ENCODE results near the gene KLF1.

The KLF1 gene

DNA sequence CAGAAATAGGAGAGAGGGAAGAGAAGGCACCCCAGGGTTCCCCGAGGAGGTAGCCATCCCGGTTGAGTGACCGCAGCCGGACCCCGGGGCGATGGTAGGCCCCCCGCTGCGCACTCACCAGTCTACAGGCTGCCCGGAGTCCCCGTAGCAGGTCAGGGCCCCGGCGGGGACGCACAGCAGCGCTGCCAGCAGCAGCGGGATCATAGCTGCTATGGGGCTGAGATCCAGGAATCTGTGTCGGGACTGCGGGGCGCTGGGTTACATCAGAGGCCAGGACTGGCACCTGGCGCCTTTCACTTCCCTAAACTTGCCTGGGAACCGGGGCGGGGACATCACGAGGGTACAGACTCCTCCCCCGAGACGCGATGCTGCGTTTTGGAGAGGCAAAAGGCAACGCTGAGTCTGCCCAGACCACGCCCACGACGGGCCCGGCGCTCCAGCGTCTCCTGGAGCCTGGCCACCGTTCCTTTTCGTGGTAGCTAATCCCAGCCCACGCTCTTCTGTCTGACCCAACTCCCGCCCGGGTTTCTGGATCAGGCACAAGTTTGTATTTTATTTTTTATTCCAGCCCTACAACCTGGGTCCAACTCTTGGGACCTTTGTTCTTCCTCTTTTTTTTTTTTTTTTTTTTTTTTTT is 5.7 kb downstream of the KLF1 start, which contains the start of gene DNASE2:
Gene DNASE2 (minus strand): TSS at position 278 of the 637 bp plus-strand sequence. CDS start 74 bp downstream, at position 204.
- Histone ChIP-seq H3K4me1 (ENCODE audit: control insufficient read depth in 1 of 2, insufficient read depth in 2 of 2, low read length in 2 of 2) (peaks cover 7 to 11% of the 10 kb centered on the region in 2 experiments), H3K4me3 (ENCODE audit: low read depth, low read length) (peak within 1 kb of the TSS; percentile 63), H2AFZ (ENCODE audit: insufficient read depth, low read length, poor library complexity) (peak within 1 kb of the TSS; percentile 86), H3K14ac (ENCODE audit: low read length) (peak within 1 kb of the TSS; percentile 90), H4K12ac (ENCODE audit: low read depth, low read length) (peak within 1 kb of the TSS; percentile 13), H3K27me3 (ENCODE audit: insufficient read depth, low read length) (peaks cover 10% of the 10 kb centered on the region), H3K9me3 (ENCODE audit: insufficient read depth, low read depth, low read length) (peaks cover 19% of the 10 kb centered on the region), H3K9ac (ENCODE audit: low read length) (peak within 1 kb of the TSS; percentile 59), H3K4me2 (ENCODE audit: low read length) (peak within 1 kb of the TSS; percentile 88), H3K79me1 (ENCODE audit: low read length) (peaks cover 4% of the 10 kb centered on the region), H2BK5ac (ENCODE audit: low read depth, low read length, poor library complexity) (peak within 1 kb of the TSS; percentile 43), H2BK120ac (ENCODE audit: insufficient read depth, low read length, poor library complexity) (peak within 1 kb of the TSS; percentile 44), H3K18ac (ENCODE audit: low read length) (peak within 1 kb of the TSS; percentile 90), H4K8ac (ENCODE audit: low read depth, low read length) (peak within 1 kb of the TSS; percentile 91), H3K79me2 (ENCODE audit: control insufficient read depth, insufficient read depth, low read length, poor library complexity) (peaks cover 5% of the 10 kb centered on the region), H2AK5ac (ENCODE audit: low read length) (no peak within 1 kb of the TSS), H3K23ac (ENCODE audit: low read length) (no peak within 1 kb of the TSS), H3K36me3 (ENCODE audit: control insufficient read depth in 1 of 2, insufficient read depth in 2 of 2, low read length in 2 of 2) (peaks cover 4 to 5% of the 10 kb centered on the region in 2 experiments), H2BK12ac (ENCODE audit: low read length) (no peak within 1 kb of the TSS), H4K91ac (ENCODE audit: low read depth, low read length) (peak within 1 kb of the TSS; percentile 80), H3K27ac (ENCODE audit: low read depth, low read length) (no peak within 1 kb of the TSS), H3K4ac (ENCODE audit: low read depth, low read length) (peak within 1 kb of the TSS; percentile 4)
- peak; percentile 94 to 96 for DNase-seq
- WGBS (ENCODE audit: extremely low coverage, insufficient coverage, insufficient read length) = no CpG with 5 or more reads among the region's 38 CpGs

- peak overlapping the region; percentile 4 for H3K4ac ChIP-seq (ENCODE audit: low read depth, low read length)
- peaks cover 19% of the 10 kb centered on the region for H3K9me3 ChIP-seq (ENCODE audit: insufficient read depth, low read depth, low read length)
- H2BK12ac ChIP-seq (ENCODE audit: low read length) = no peak overlapping the region
- H3K4me2 ChIP-seq (ENCODE audit: low read length) = peak overlapping the region; percentile 88
- peaks cover 4 to 5% of the 10 kb centered on the region in 2 experiments for H3K36me3 ChIP-seq (ENCODE audit: control insufficient read depth in 1 of 2, insufficient read depth in 2 of 2, low read length in 2 of 2)
- peak overlapping the region; percentile 63 for H3K4me3 ChIP-seq (ENCODE audit: low read depth, low read length)
- H2BK5ac ChIP-seq (ENCODE audit: low read depth, low read length, poor library complexity) = peak overlapping the region; percentile 43
- H3K9ac ChIP-seq (ENCODE audit: low read length) = peak overlapping the region; percentile 59
- DNase-seq = peak in 1 of 2 donors; percentile 33
- H3K27me3 ChIP-seq (ENCODE audit: insufficient read depth, low read length) = peaks cover 6% of the 10 kb centered on the region
- peaks cover 5% of the 10 kb centered on the region for H3K79me2 ChIP-seq (ENCODE audit: control insufficient read depth, insufficient read depth, low read length, poor library complexity)
- peak overlapping the region; percentile 86 for H2AFZ ChIP-seq (ENCODE audit: insufficient read depth, low read length, poor library complexity)
- peak overlapping the region; percentile 13 for H4K12ac ChIP-seq (ENCODE audit: low read depth, low read length)
- H3K23ac ChIP-seq (ENCODE audit: low read length) = no peak overlapping the region
- H3K14ac ChIP-seq (ENCODE audit: low read length) = peak overlapping the region; percentile 90
- H2AK5ac ChIP-seq (ENCODE audit: low read length) = no peak overlapping the region
- H4K8ac ChIP-seq (ENCODE audit: low read depth, low read length) = peak overlapping the region; percentile 91
- peak overlapping the region; percentile 80 for H4K91ac ChIP-seq (ENCODE audit: low read depth, low read length)
- no peak overlapping the region for H2BK120ac ChIP-seq (ENCODE audit: insufficient read depth, low read length, poor library complexity)
- H3K4me1 ChIP-seq (ENCODE audit: control insufficient read depth in 1 of 2, insufficient read depth in 2 of 2, low read length in 2 of 2) = peaks cover 3 to 9% of the 10 kb centered on the region in 2 experiments
- H3K18ac ChIP-seq (ENCODE audit: low read length) = peak overlapping the region; percentile 90
- H3K27ac ChIP-seq (ENCODE audit: low read depth, low read length) = no peak overlapping the region
- WGBS (ENCODE audit: extremely low coverage, insufficient coverage, insufficient read length) = no CpG with 5 or more reads among the region's 29 CpGs
- peaks cover 4% of the 10 kb centered on the region for H3K79me1 ChIP-seq (ENCODE audit: low read length)
These were observed 6.3 kb downstream of the KLF1 start for GRCh38 chr19:12880551-12881171.

- no peak overlapping the region for H3K4ac ChIP-seq (ENCODE audit: low read depth, low read length)
- no peak overlapping the region for H2BK5ac ChIP-seq (ENCODE audit: low read depth, low read length, poor library complexity)
- no peak overlapping the region for H2AK5ac ChIP-seq (ENCODE audit: low read length)
- no peaks in the 10 kb centered on the region for H3K79me1 ChIP-seq (ENCODE audit: low read length)
- H2AFZ ChIP-seq (ENCODE audit: insufficient read depth, low read length, poor library complexity) = no peak overlapping the region
- no peak overlapping the region for H3K18ac ChIP-seq (ENCODE audit: low read length)
- H3K9me3 ChIP-seq (ENCODE audit: insufficient read depth, low read depth, low read length) = peaks cover 13% of the 10 kb centered on the region
- H3K79me2 ChIP-seq (ENCODE audit: control insufficient read depth, insufficient read depth, low read length, poor library complexity) = no peaks in the 10 kb centered on the region
- DNase-seq = no peak
- no peak overlapping the region for H3K23ac ChIP-seq (ENCODE audit: low read length)
- H2BK120ac ChIP-seq (ENCODE audit: insufficient read depth, low read length, poor library complexity) = no peak overlapping the region
- no peak overlapping the region for H2BK12ac ChIP-seq (ENCODE audit: low read length)
- WGBS (ENCODE audit: extremely low coverage, insufficient coverage, insufficient read length) = no CpG with 5 or more reads among the region's 6 CpGs
- H3K27ac ChIP-seq (ENCODE audit: low read depth, low read length) = no peak overlapping the region
- no peak overlapping the region for H3K14ac ChIP-seq (ENCODE audit: low read length)
- no peaks in the 10 kb centered on the region for H3K27me3 ChIP-seq (ENCODE audit: insufficient read depth, low read length)
- no peak overlapping the region for H3K4me2 ChIP-seq (ENCODE audit: low read length)
- no peak overlapping the region for H3K4me3 ChIP-seq (ENCODE audit: low read depth, low read length)
- no peak overlapping the region for H3K9ac ChIP-seq (ENCODE audit: low read length)
- H4K91ac ChIP-seq (ENCODE audit: low read depth, low read length) = no peak overlapping the region
- peaks cover 10 to 14% of the 10 kb centered on the region in 2 experiments for H3K36me3 ChIP-seq (ENCODE audit: control insufficient read depth in 1 of 2, insufficient read depth in 2 of 2, low read length in 2 of 2)
- no peak overlapping the region for H4K8ac ChIP-seq (ENCODE audit: low read depth, low read length)
- no peak overlapping the region for H4K12ac ChIP-seq (ENCODE audit: low read depth, low read length)
- H3K4me1 ChIP-seq (ENCODE audit: control insufficient read depth in 1 of 2, insufficient read depth in 2 of 2, low read length in 2 of 2) = no peaks in the 10 kb centered on the region
These were observed 11.9 kb downstream of the KLF1 start for GRCh38 chr19:12875086-12875485.

DNA sequence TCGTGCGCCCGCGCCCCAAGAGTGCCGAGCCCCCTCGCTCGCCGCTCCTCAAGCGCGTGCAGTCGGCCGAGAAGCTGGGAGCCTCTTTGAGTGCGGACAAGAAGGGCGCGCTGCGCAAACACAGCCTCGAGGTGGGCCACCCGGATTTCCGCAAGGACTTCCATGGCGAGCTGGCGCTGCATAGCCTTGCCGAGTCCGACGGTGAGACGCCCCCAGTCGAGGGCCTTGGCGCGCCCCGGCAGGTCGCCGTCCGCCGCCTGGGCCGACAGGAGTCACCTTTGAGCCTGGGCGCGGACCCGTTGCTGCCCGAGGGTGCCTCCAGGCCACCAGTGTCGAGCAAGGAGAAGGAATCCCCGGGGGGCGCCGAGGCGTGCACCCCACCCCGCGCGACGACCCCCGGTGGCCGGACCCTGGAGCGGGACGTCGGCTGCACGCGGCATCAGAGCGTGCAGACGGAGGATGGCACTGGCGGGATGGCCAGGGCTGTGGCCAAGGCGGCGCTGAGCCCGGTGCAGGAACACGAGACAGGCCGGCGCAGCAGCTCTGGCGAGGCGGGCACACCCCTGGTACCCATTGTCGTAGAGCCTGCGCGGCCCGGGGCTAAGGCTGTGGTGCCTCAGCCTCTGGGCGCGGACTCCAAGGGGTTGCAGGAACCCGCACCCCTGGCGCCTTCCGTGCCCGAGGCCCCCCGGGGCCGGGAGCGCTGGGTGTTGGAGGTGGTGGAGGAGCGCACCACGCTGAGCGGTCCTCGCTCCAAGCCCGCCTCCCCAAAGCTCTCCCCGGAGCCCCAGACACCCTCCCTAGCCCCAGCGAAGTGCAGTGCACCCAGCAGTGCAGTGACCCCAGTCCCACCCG is 12.9 kb downstream of the KLF1 start:
- no peaks in the 10 kb centered on the region for H3K79me2 ChIP-seq (ENCODE audit: control insufficient read depth, insufficient read depth, low read length, poor library complexity)
- no peak overlapping the region for H2BK5ac ChIP-seq (ENCODE audit: low read depth, low read length, poor library complexity)
- H3K79me1 ChIP-seq (ENCODE audit: low read length) = no peaks in the 10 kb centered on the region
- no peak overlapping the region for H3K18ac ChIP-seq (ENCODE audit: low read length)
- H3K9me3 ChIP-seq (ENCODE audit: insufficient read depth, low read depth, low read length) = peaks cover 13% of the 10 kb centered on the region
- no peak overlapping the region for H2BK120ac ChIP-seq (ENCODE audit: insufficient read depth, low read length, poor library complexity)
- peaks cover 10 to 14% of the 10 kb centered on the region in 2 experiments for H3K36me3 ChIP-seq (ENCODE audit: control insufficient read depth in 1 of 2, insufficient read depth in 2 of 2, low read length in 2 of 2)
- H4K8ac ChIP-seq (ENCODE audit: low read depth, low read length) = no peak overlapping the region
- DNase-seq = no peak
- no peak overlapping the region for H3K14ac ChIP-seq (ENCODE audit: low read length)
- no peak overlapping the region for H3K9ac ChIP-seq (ENCODE audit: low read length)
- no peak overlapping the region for H4K12ac ChIP-seq (ENCODE audit: low read depth, low read length)
- no peak overlapping the region for H3K23ac ChIP-seq (ENCODE audit: low read length)
- no peak overlapping the region for H2AK5ac ChIP-seq (ENCODE audit: low read length)
- no CpG with 5 or more reads among the region's 86 CpGs for WGBS (ENCODE audit: extremely low coverage, insufficient coverage, insufficient read length)
- no peak overlapping the region for H3K4ac ChIP-seq (ENCODE audit: low read depth, low read length)
- H3K4me3 ChIP-seq (ENCODE audit: low read depth, low read length) = peak overlapping the region; percentile 1
- no peak overlapping the region for H4K91ac ChIP-seq (ENCODE audit: low read depth, low read length)
- H3K4me1 ChIP-seq (ENCODE audit: control insufficient read depth in 1 of 2, insufficient read depth in 2 of 2, low read length in 2 of 2) = no peaks in the 10 kb centered on the region
- no peak overlapping the region for H2BK12ac ChIP-seq (ENCODE audit: low read length)
- H2AFZ ChIP-seq (ENCODE audit: insufficient read depth, low read length, poor library complexity) = no peak overlapping the region
- no peak overlapping the region for H3K4me2 ChIP-seq (ENCODE audit: low read length)
- no peaks in the 10 kb centered on the region for H3K27me3 ChIP-seq (ENCODE audit: insufficient read depth, low read length)
- no peak overlapping the region for H3K27ac ChIP-seq (ENCODE audit: low read depth, low read length)
